WTC11 (cell line): ENCODE data around the gene PRKAG2. TPM values are rescaled to one million over a fixed set of nuclear protein-coding genes. Genes with fewer than 3 reads are reported as not detected.

Source experiments
- ATAC-seq: fragments of 200-7000 bp; cut with Tn5 transposase; 2 replicates; pipeline ENCODE4 v1.10.0; 2021; ENCODE audit warnings: mild to moderate bottlenecking, moderate library complexity
- CTCF ChIA-PET: fragments of 300-600 bp; sonication (Branson Sonifier 250); formaldehyde crosslinking; loops from one replicate; lab custom pipeline; 2021; ENCODE audit warnings: antibody characterized with exemption; lab: Charles Lee
- POLR2A ChIA-PET: fragments of 350-600 bp; sonication (Branson Sonifier 250); formaldehyde crosslinking; loops from one replicate; lab custom pipeline; 2021; ENCODE audit warnings: antibody characterized with exemption; lab: Charles Lee
- DNase-seq: peaks from one replicate; pipeline ENCODE4 v3.0.0; 2021; ENCODE audit warnings: low spot score
- H3K27ac Mint-ChIP-seq: 2 replicates; pipeline ENCODE4 v1.8.0; 2021; ENCODE audit warnings: mixed read lengths
- H3K27me3 Mint-ChIP-seq: 2 replicates; pipeline ENCODE4 v1.8.0; 2021; ENCODE audit warnings: low read depth, mild to moderate bottlenecking, moderate library complexity, mixed read lengths
- H3K36me3 Mint-ChIP-seq: 2 replicates; pipeline ENCODE4 v1.8.0; 2021; ENCODE audit warnings: mixed read lengths
- H3K4me1 Mint-ChIP-seq: 2 replicates; pipeline ENCODE4 v1.8.0; 2022; ENCODE audit warnings: mixed read lengths
- H3K4me3 Mint-ChIP-seq: 2 replicates; pipeline ENCODE4 v1.8.0; 2021; ENCODE audit warnings: mild to moderate bottlenecking, moderate library complexity, mixed read lengths
- H3K9me3 Mint-ChIP-seq: 2 replicates; pipeline ENCODE4 v1.8.0; 2021; ENCODE audit warnings: mixed read lengths
- AR ChIP-seq: fragments of 250-450 bp; sonication (Bioruptor Pico); IDR thresholded peaks from 2 replicates; pipeline ENCODE4 v1.9.0; 2021; ENCODE audit warnings: mild to moderate bottlenecking
- FOXK1 ChIP-seq: sonication (generic); formaldehyde crosslinking; IDR thresholded peaks from 2 replicates; pipeline ENCODE4 v1.8.0; 2022; ENCODE audit warnings: mild to moderate bottlenecking, moderate library complexity, missing genetic modification reagents
- GTF2I ChIP-seq: fragments of 250-450 bp; sonication (Bioruptor Pico); conservative IDR thresholded peaks from 2 replicates; pipeline ENCODE4 v1.4.0; 2021; ENCODE audit warnings: mild to moderate bottlenecking
- MAX ChIP-seq: sonication (generic); formaldehyde crosslinking; IDR thresholded peaks from 2 replicates; pipeline ENCODE4 v1.8.0; 2022; ENCODE audit warnings: mild to moderate bottlenecking, missing genetic modification reagents
- MLX ChIP-seq: sonication (generic); formaldehyde crosslinking; IDR thresholded peaks from 2 replicates; pipeline ENCODE4 v1.8.1; 2023; ENCODE audit warnings: mild to moderate bottlenecking, missing genetic modification reagents, moderate library complexity
- MYBL2 ChIP-seq: sonication (generic); formaldehyde crosslinking; IDR thresholded peaks from 2 replicates; pipeline ENCODE4 v1.8.1; 2023; ENCODE audit warnings: mild to moderate bottlenecking, moderate library complexity, missing genetic modification reagents
- NFE2L1 ChIP-seq: sonication (generic); formaldehyde crosslinking; IDR thresholded peaks from 2 replicates; pipeline ENCODE4 v1.8.1; 2023; ENCODE audit warnings: missing genetic modification reagents
- NR3C1 ChIP-seq: sonication (generic); formaldehyde crosslinking; conservative IDR thresholded peaks from 2 replicates; pipeline ENCODE4 v1.8.1; 2023; ENCODE audit warnings: low read depth, mild to moderate bottlenecking, missing genetic modification reagents
- PREB ChIP-seq: sonication (generic); formaldehyde crosslinking; IDR thresholded peaks from 2 replicates; pipeline ENCODE4 v1.8.1; 2022; ENCODE audit warnings: mild to moderate bottlenecking, missing genetic modification reagents, moderate library complexity, borderline replicate concordance
- RORB ChIP-seq: fragments of 250-450 bp; sonication (Bioruptor Pico); IDR thresholded peaks from 2 replicates; pipeline ENCODE4 v1.9.0; 2021; ENCODE audit warnings: mild to moderate bottlenecking
- SMAD4 ChIP-seq: sonication (generic); formaldehyde crosslinking; IDR thresholded peaks from 2 replicates; pipeline ENCODE4 v1.8.0; 2022; ENCODE audit warnings: mild to moderate bottlenecking, missing genetic modification reagents
- SP1 ChIP-seq: sonication (generic); formaldehyde crosslinking; conservative IDR thresholded peaks from 2 replicates; pipeline ENCODE4 v1.8.1; 2022; ENCODE audit warnings: missing genetic modification reagents
- TP53 ChIP-seq: sonication (generic); formaldehyde crosslinking; IDR thresholded peaks from 2 replicates; pipeline ENCODE4 v1.8.1; 2023; ENCODE audit warnings: mild to moderate bottlenecking, missing genetic modification reagents
- ZNF396 ChIP-seq: fragments of 250-450 bp; sonication (Bioruptor Pico); IDR thresholded peaks from 2 replicates; pipeline ENCODE4 v1.8.0; 2021; ENCODE audit warnings: mild to moderate bottlenecking, moderate library complexity, borderline replicate concordance
- ZNF425 ChIP-seq: fragments of 250-450 bp; sonication (Bioruptor Pico); conservative IDR thresholded peaks from 2 replicates; pipeline ENCODE4 v1.9.0; 2021; ENCODE audit warnings: mild to moderate bottlenecking
- ZNF512 ChIP-seq: sonication (generic); formaldehyde crosslinking; IDR thresholded peaks from 2 replicates; pipeline ENCODE4 v1.8.1; 2022; ENCODE audit warnings: missing genetic modification reagents, borderline replicate concordance
- ZNF532 ChIP-seq: fragments of 250-450 bp; sonication (Bioruptor Pico); IDR thresholded peaks from 2 replicates; pipeline ENCODE4 v1.9.0; 2021; ENCODE audit warnings: mild to moderate bottlenecking, borderline replicate concordance
- ZNF671 ChIP-seq: fragments of 250-450 bp; sonication (Bioruptor Pico); IDR thresholded peaks from 2 replicates; pipeline ENCODE4 v1.8.0; 2021; ENCODE audit warnings: mild to moderate bottlenecking
- total RNA-seq: library from RNA; stranded (reverse); gene quantifications from 3 replicates; pipeline ENCODE4 v1.2.3, GENCODE V29; 2021

Gene PRKAG2
- total RNA-seq, 1 experiment from 2014 or later: 20.3 TPM

- no peak for TF ChIP-seq AR (CRISPR knock-in tag)
Measured at GRCh38 chr7:151590850-151591771, 285.8 kb downstream of the PRKAG2 start (continued).

GRCh38 chr7:151590071-151590849, 286.7 kb downstream of the PRKAG2 start:
- POLR2A ChIA-PET: no interaction called here
- no peaks in the 10 kb centered on the region; the same call in 1 of the 2 replicates for H3K27me3 Mint-ChIP-seq
- H3K27ac Mint-ChIP-seq: no peak overlapping the region

GRCh38 chr7:151588982-151589381, 287.9 kb downstream of the PRKAG2 start:
- CTCF ChIA-PET: no interaction called here
- Mint-ChIP-seq H3K4me3 (no peak overlapping the region), H3K27me3 (no peaks in the 10 kb centered on the region; the same call in 1 of the 2 replicates), H3K9me3 (no peaks in the 10 kb centered on the region), H3K36me3 (no peaks in the 10 kb centered on the region), H3K4me1 (no peaks in the 10 kb centered on the region), H3K27ac (no peak overlapping the region)
- no peak for ATAC-seq
- POLR2A ChIA-PET: no interaction called here
- no peak for DNase-seq
- no peak for TF ChIP-seq SP1 (CRISPR knock-in tag)
- TF ChIP-seq GTF2I (CRISPR knock-in tag): no peak
- TF ChIP-seq ZNF532 (CRISPR knock-in tag): no peak
- no peak for TF ChIP-seq NR3C1
- TF ChIP-seq PREB: no peak
- TF ChIP-seq ZNF425 (CRISPR knock-in tag): no peak
- TF ChIP-seq ZNF512: no peak
- no peak for TF ChIP-seq NFE2L1 (CRISPR knock-in tag)
- no peak for TF ChIP-seq FOXK1 (CRISPR knock-in tag)
- TF ChIP-seq SMAD4 (CRISPR knock-in tag): no peak
- TF ChIP-seq MLX: no peak
- no peak for TF ChIP-seq MYBL2 (CRISPR knock-in tag)
- TF ChIP-seq ZNF671: no peak
- TF ChIP-seq TP53 (CRISPR knock-in tag): no peak

More at GRCh38 chr7:151590071-151590849, 286.7 kb downstream of the PRKAG2 start:
- no peaks in the 10 kb centered on the region for H3K9me3 Mint-ChIP-seq
- TF ChIP-seq MAX (CRISPR knock-in tag): no peak
- TF ChIP-seq ZNF396: no peak
- TF ChIP-seq RORB (CRISPR knock-in tag): no peak
- ATAC-seq: no peak
- no peak for DNase-seq
- CTCF ChIA-PET: interaction anchor here (1.5 kb wide), 1 partner anchor 169 kb away, joined by 5 read pairs; no protein-coding TSS in a partner anchor
- no peak overlapping the region for H3K4me3 Mint-ChIP-seq
- no peaks in the 10 kb centered on the region for H3K36me3 Mint-ChIP-seq
- no peaks in the 10 kb centered on the region for H3K4me1 Mint-ChIP-seq
